ENCODE measurements around the gene RBM14.
"Not testable (repeated sequence)": the region's sequence is repeated elsewhere in the genome, so short reads cannot be mapped to it uniquely, and the experiment has no call there.

Gene RBM14

DNA sequence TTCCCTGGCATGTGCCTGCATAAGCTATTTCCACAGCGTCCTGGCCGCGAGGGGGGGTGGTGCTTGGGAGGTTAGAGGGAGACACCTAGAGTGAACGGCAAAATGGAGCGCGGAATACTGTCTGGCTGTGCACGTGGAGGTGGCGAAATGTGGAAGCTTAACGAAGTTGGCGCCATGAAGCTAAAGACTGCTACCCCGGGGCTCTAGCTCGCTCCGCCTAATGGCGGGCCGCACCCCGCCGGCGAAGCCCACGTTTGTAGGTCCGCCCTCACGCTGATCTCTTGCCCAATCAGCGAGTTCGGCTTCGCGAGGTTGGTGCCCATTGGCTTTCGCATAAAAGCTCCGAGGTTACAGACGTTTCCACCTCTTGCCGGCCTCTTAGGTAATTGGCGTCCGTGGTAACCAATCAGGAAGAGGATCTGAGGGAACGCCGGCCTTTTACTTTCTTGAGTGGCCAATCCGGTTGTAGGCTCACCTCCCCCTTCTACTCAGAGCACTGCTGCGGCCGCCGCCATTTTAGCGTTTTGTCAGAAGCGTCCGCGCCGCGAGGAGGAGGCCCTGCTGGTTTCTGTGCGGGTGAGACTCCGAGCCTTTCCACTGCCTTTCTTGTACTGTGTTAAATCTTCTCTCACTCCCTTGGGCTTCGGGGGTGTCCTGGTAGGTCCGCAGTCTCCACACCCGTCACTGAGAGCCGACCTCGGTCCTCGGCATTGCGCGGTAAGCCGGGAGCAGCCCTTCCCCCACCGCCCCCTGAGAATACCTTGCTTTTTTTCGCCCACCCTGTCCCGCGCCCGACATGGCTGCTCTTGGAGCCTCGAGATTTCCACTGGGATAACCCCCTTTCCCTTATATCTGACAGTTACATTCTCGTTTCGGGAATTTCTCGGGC, 22.0 kb downstream of the RBM14 start, which contains the start of gene RBM4:
Gene RBM4, plus strand, starts transcription at position 527 of the 889 bp plus-strand sequence. CDS start 1,009 bp downstream, outside the sequence.
- Histone ChIP-seq H3K4me3 (ENCODE audit: low read length) (peak within 1 kb of the TSS; percentile 89), H3K27me3 (replicated peaks; ENCODE audit: insufficient read depth, low read length) (no peaks in the 10 kb centered on the region), H3K36me3 (replicated peaks; ENCODE audit: insufficient read depth, low read length) (peaks cover 27% of the 10 kb centered on the region), H3K9me2 (replicated peaks; ENCODE audit: insufficient read depth, low read length) (no peaks in the 10 kb centered on the region), H4K20me1 (ENCODE audit: insufficient read depth, low read length) (peaks cover 34% of the 10 kb centered on the region), H3K4me1 (ENCODE audit: low read length) (peaks cover 31% of the 10 kb centered on the region), H3K27ac (ENCODE audit: low read length) (peak within 1 kb of the TSS; percentile 66), H3K4me2 (ENCODE audit: low read depth, low read length) (peak within 1 kb of the TSS; percentile 94), H3F3A (ENCODE audit: insufficient read depth, low read length) (peaks cover 27% of the 10 kb centered on the region), H3K9ac (ENCODE audit: low read length) (peak within 1 kb of the TSS; percentile 87), H3K79me2 (ENCODE audit: low read length) (peaks cover 98% of the 10 kb centered on the region), H2AFZ (ENCODE audit: low read length) (peak within 1 kb of the TSS; percentile 50), H3K9me3 (replicated peaks; ENCODE audit: insufficient read depth, low read length) (no peaks in the 10 kb centered on the region)
- TF ChIP-seq, protein P1, sequence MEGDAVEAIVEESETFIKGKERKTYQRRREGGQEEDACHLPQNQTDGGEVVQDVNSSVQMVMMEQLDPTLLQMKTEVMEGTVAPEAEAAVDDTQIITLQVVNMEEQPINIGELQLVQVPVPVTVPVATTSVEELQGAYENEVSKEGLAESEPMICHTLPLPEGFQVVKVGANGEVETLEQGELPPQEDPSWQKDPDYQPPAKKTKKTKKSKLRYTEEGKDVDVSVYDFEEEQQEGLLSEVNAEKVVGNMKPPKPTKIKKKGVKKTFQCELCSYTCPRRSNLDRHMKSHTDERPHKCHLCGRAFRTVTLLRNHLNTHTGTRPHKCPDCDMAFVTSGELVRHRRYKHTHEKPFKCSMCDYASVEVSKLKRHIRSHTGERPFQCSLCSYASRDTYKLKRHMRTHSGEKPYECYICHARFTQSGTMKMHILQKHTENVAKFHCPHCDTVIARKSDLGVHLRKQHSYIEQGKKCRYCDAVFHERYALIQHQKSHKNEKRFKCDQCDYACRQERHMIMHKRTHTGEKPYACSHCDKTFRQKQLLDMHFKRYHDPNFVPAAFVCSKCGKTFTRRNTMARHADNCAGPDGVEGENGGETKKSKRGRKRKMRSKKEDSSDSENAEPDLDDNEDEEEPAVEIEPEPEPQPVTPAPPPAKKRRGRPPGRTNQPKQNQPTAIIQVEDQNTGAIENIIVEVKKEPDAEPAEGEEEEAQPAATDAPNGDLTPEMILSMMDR (IDR thresholded peaks at IDR 0.05; ENCODE audit: low read length) = no peak; the same call in 1 of the 2 replicates
- no peak for TF ChIP-seq EZH2phosphoT487 (IDR thresholded peaks at IDR 0.05; ENCODE audit: low read length)
- no peak for TF ChIP-seq EZH2 (optimal IDR thresholded peaks at IDR 0.05; ENCODE audit: low read depth, low read length)
- DNase-seq = peak; percentile 100

DNA sequence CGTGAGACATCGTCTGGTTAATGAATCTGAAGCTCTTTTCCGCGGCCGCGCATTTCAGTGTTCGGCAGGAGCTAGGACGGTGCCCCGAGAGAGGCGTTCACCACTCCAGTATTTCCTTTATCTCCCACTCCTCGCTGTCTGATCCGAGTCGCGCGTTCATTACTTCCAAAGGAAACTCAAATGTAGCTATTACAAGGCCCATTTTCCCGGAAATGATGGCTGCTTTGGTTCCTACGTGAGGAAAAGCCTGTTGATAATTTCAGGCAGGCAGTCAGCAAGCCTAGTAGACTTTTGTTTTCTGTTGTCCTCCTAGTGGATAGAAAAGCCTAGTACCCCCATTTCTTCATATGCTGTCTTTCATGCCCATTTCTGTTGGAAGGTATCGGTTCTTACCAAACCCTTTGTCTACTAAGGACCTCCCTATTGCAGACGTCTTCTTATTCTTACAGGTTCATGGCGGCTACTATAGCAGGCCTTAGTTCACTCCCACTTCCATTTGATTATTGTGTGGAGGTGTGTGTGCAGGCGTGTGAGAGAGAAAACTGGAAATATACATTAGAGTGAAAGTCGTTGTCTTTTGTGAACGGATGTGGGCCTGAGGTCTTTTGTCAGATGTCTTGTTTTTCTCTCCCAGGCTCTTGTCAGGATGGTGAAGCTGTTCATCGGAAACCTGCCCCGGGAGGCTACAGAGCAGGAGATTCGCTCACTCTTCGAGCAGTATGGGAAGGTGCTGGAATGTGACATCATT, 22.8 kb downstream of the RBM14 start:
- Histone ChIP-seq H3K4me2 (ENCODE audit: low read depth, low read length) (peak overlapping the region; percentile 61), H3K36me3 (replicated peaks; ENCODE audit: insufficient read depth, low read length) (peaks cover 32% of the 10 kb centered on the region), H3K9ac (ENCODE audit: low read length) (peak overlapping the region; percentile 87), H3K79me2 (ENCODE audit: low read length) (peaks cover 98% of the 10 kb centered on the region), H3K4me3 (ENCODE audit: low read length) (peak overlapping the region; percentile 89), H3F3A (ENCODE audit: insufficient read depth, low read length) (peaks cover 24% of the 10 kb centered on the region), H3K9me3 (replicated peaks; ENCODE audit: insufficient read depth, low read length) (no peaks in the 10 kb centered on the region), H3K9me2 (replicated peaks; ENCODE audit: insufficient read depth, low read length) (no peaks in the 10 kb centered on the region), H4K20me1 (ENCODE audit: insufficient read depth, low read length) (peaks cover 40% of the 10 kb centered on the region), H3K27ac (ENCODE audit: low read length) (peak overlapping the region; percentile 66; the same call in 1 of the 2 replicates), H2AFZ (ENCODE audit: low read length) (no peak overlapping the region), H3K27me3 (replicated peaks; ENCODE audit: insufficient read depth, low read length) (no peaks in the 10 kb centered on the region), H3K4me1 (ENCODE audit: low read length) (peaks cover 31% of the 10 kb centered on the region)
- TF ChIP-seq, protein P1 (IDR thresholded peaks at IDR 0.05; ENCODE audit: low read length) = 0 out of 2 replicates have a peak, but pooled peaks have one; percentile 14
- TF ChIP-seq EZH2phosphoT487 (IDR thresholded peaks at IDR 0.05; ENCODE audit: low read length) = no peak
- DNase-seq = peak; percentile 20

DNA sequence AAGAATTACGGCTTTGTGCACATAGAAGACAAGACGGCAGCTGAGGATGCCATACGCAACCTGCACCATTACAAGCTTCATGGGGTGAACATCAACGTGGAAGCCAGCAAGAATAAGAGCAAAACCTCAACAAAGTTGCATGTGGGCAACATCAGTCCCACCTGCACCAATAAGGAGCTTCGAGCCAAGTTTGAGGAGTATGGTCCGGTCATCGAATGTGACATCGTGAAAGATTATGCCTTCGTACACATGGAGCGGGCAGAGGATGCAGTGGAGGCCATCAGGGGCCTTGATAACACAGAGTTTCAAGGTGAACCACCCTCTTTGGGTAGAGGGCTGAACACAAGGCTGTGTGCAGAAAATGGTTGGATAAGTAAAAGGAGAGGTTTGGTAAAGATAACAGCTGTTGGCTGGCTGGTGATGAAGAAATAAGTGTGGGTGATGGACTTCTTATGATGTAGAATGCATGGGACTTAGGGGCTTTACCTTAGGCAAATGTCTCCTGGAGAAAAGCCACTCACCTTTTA, 23.4 kb downstream of the RBM14 start:
- H3K4me2 ChIP-seq (ENCODE audit: low read depth, low read length) = peak overlapping the region; percentile 61
- not testable (repeated sequence) for H2AFZ ChIP-seq (ENCODE audit: low read length); H3K27ac ChIP-seq (ENCODE audit: low read length); H3K9me3 ChIP-seq (replicated peaks; ENCODE audit: insufficient read depth, low read length); H3K9me2 ChIP-seq (replicated peaks; ENCODE audit: insufficient read depth, low read length); H3K27me3 ChIP-seq (replicated peaks; ENCODE audit: insufficient read depth, low read length); DNase-seq; H3K9ac ChIP-seq (ENCODE audit: low read length)
- H3K4me3 ChIP-seq (ENCODE audit: low read length) = peak overlapping the region; percentile 89
- peaks cover 20% of the 10 kb centered on the region for H3F3A ChIP-seq (ENCODE audit: insufficient read depth, low read length)
- peaks cover 98% of the 10 kb centered on the region for H3K79me2 ChIP-seq (ENCODE audit: low read length)
- peaks cover 32% of the 10 kb centered on the region for H3K36me3 ChIP-seq (replicated peaks; ENCODE audit: insufficient read depth, low read length)
- H3K4me1 ChIP-seq (ENCODE audit: low read length) = peaks cover 31% of the 10 kb centered on the region
- H4K20me1 ChIP-seq (ENCODE audit: insufficient read depth, low read length) = peaks cover 47% of the 10 kb centered on the region
